Astrocyte (in vitro differentiated cells and primary cell): ENCODE results near the gene STAP2.

Experiments used
- EZH2 ChIP-seq: IDR thresholded peaks from 2 replicates; pipeline ENCODE4 v1.6.1; 2012; ENCODE audit warnings: mild to moderate bottlenecking, low read length, inconsistent platforms; ENCODE audit not compliant: insufficient read depth
- TF ChIP-seq, protein P1 (sequence below): IDR thresholded peaks from 2 replicates; pipeline ENCODE4 v1.5.1; 2011; ENCODE audit warnings: low read depth, mild to moderate bottlenecking, inconsistent platforms, low read length, moderate library complexity; ENCODE audit not compliant: insufficient read depth

DNA sequence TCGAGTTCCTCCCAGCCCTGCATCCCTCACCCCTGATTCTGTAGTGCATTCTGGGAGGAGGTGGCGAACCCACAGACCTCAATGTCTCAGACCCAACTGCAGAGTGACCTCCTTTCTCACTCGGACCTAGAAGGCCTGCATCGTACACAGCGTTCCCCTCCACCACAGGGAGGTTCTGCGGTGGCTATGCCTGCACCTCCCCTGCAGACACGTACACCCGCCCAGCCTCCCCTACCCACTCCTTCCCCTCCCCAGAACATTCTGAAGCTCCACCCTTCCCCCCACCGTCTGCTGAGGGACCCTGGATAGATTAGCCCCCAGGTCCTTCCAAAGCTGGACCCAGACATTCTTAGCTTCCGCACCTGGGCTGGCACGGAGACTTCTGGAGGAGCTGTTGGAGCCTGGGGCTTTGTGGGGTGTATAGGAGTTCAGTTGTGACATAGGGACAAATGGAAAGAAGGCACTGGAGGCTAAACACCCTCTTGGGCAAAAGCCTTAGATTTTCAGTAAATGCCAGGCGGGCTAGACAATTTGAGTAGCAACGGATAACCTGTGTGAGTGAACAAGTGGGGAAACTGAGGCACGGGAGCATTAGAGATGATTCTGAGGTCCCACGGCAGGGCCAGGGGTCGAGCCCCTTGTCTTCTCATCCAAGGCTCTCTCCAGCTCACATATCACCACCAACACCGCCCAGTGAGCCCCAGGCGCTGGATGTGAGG, 34.6 kb downstream of the STAP2 start:
- TF ChIP-seq, protein P1, sequence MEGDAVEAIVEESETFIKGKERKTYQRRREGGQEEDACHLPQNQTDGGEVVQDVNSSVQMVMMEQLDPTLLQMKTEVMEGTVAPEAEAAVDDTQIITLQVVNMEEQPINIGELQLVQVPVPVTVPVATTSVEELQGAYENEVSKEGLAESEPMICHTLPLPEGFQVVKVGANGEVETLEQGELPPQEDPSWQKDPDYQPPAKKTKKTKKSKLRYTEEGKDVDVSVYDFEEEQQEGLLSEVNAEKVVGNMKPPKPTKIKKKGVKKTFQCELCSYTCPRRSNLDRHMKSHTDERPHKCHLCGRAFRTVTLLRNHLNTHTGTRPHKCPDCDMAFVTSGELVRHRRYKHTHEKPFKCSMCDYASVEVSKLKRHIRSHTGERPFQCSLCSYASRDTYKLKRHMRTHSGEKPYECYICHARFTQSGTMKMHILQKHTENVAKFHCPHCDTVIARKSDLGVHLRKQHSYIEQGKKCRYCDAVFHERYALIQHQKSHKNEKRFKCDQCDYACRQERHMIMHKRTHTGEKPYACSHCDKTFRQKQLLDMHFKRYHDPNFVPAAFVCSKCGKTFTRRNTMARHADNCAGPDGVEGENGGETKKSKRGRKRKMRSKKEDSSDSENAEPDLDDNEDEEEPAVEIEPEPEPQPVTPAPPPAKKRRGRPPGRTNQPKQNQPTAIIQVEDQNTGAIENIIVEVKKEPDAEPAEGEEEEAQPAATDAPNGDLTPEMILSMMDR, result no peak
- no peak for TF ChIP-seq EZH2
